ENCODE measurements around the gene CCDC47.

DNA sequence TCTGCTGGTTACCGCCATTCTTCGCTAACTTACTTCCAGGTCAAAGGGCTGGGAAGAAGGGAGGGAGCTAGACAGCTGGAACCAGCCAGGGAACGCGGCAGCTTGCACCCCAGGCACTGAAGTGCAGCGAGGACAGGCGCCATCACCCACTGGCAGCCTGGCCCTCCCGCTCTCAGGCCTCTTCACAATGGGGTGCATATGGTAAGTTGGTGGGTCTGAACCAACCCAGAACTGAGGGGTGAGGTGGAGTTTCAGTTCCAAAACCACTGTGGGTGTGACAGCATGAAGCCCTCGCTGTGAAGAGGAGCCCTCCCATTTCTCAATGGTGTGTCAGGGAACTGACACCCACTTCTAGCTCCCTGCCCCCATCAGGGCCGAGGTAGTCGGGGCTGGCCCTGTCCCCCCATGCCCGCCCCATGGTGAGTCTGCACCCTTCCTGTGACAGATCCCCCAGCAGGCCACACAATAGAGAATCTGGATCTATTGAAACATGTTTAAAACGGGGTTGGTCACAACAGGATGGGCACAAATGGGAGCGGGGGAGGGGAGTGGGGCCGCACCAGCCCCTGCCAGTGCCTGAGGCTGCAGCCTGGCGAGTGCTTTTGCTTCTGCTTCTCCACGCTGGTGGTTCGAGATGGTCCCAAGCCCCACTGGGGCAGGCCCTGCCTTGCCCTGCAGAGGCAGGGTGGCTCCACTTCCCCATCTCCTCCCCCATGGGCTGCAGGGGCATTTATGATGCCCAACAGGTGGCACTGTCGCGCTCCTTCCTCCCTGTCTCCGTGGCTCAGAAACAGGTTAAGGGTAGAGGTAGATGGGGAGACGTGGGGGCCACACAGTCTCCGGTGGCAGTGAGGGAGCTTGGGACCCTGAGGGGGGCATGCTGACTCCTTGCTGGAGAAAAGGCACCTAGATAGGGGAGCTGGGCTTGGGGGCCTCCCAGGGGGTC, 75.8 kb downstream of the CCDC47 start:
- TF ChIP-seq ZBTB49 (tag by site-specific recombination; IDR thresholded peaks at IDR 0.05; ENCODE audit: low read depth), result no peak
- TF ChIP-seq, protein P1, sequence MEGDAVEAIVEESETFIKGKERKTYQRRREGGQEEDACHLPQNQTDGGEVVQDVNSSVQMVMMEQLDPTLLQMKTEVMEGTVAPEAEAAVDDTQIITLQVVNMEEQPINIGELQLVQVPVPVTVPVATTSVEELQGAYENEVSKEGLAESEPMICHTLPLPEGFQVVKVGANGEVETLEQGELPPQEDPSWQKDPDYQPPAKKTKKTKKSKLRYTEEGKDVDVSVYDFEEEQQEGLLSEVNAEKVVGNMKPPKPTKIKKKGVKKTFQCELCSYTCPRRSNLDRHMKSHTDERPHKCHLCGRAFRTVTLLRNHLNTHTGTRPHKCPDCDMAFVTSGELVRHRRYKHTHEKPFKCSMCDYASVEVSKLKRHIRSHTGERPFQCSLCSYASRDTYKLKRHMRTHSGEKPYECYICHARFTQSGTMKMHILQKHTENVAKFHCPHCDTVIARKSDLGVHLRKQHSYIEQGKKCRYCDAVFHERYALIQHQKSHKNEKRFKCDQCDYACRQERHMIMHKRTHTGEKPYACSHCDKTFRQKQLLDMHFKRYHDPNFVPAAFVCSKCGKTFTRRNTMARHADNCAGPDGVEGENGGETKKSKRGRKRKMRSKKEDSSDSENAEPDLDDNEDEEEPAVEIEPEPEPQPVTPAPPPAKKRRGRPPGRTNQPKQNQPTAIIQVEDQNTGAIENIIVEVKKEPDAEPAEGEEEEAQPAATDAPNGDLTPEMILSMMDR (tag by site-specific recombination; IDR thresholded peaks at IDR 0.05), result peak; percentile 95
- no peak for TF ChIP-seq ZNF24 (tag by site-specific recombination; IDR thresholded peaks at IDR 0.05)
- no peak for TF ChIP-seq REST (tag by site-specific recombination; IDR thresholded peaks at IDR 0.05)
- TF ChIP-seq KLF16 (tag by site-specific recombination; IDR thresholded peaks at IDR 0.05), result no peak
- no peak for TF ChIP-seq PBX3 (CRISPR knock-in tag; IDR thresholded peaks at IDR 0.05)
- TF ChIP-seq ZNF280C (tag by site-specific recombination; IDR thresholded peaks at IDR 0.05), result no peak
- TF ChIP-seq ZNF530 (tag by site-specific recombination; IDR thresholded peaks at IDR 0.05; ENCODE audit: low read depth), result no peak
